WTC11 (cell line): ENCODE data around the gene NCF4. TPM values are rescaled to one million over a fixed set of nuclear protein-coding genes. Genes with fewer than 3 reads are reported as not detected.

Source experiments
- ATAC-seq: fragments of 200-7000 bp; cut with Tn5 transposase; 2 replicates; pipeline ENCODE4 v1.10.0; 2021; ENCODE audit warnings: mild to moderate bottlenecking, moderate library complexity
- CTCF ChIA-PET: fragments of 300-600 bp; sonication (Branson Sonifier 250); formaldehyde crosslinking; loops from one replicate; lab custom pipeline; 2021; ENCODE audit warnings: antibody characterized with exemption; lab: Charles Lee
- POLR2A ChIA-PET: fragments of 350-600 bp; sonication (Branson Sonifier 250); formaldehyde crosslinking; loops from one replicate; lab custom pipeline; 2021; ENCODE audit warnings: antibody characterized with exemption; lab: Charles Lee
- DNase-seq: peaks from one replicate; pipeline ENCODE4 v3.0.0; 2021; ENCODE audit warnings: low spot score
- H3K27ac Mint-ChIP-seq: 2 replicates; pipeline ENCODE4 v1.8.0; 2021; ENCODE audit warnings: mixed read lengths
- H3K27me3 Mint-ChIP-seq: 2 replicates; pipeline ENCODE4 v1.8.0; 2021; ENCODE audit warnings: low read depth, mild to moderate bottlenecking, moderate library complexity, mixed read lengths
- H3K36me3 Mint-ChIP-seq: 2 replicates; pipeline ENCODE4 v1.8.0; 2021; ENCODE audit warnings: mixed read lengths
- H3K4me1 Mint-ChIP-seq: 2 replicates; pipeline ENCODE4 v1.8.0; 2022; ENCODE audit warnings: mixed read lengths
- H3K4me3 Mint-ChIP-seq: 2 replicates; pipeline ENCODE4 v1.8.0; 2021; ENCODE audit warnings: mild to moderate bottlenecking, moderate library complexity, mixed read lengths
- H3K9me3 Mint-ChIP-seq: 2 replicates; pipeline ENCODE4 v1.8.0; 2021; ENCODE audit warnings: mixed read lengths
- CBFB ChIP-seq: sonication (generic); formaldehyde crosslinking; IDR thresholded peaks from 2 replicates; pipeline ENCODE4 v1.8.1; 2022; ENCODE audit warnings: mild to moderate bottlenecking, low read depth, missing genetic modification reagents
- CREM ChIP-seq: sonication (generic); formaldehyde crosslinking; IDR thresholded peaks from 2 replicates; pipeline ENCODE4 v1.8.1; 2022; ENCODE audit warnings: mild to moderate bottlenecking, missing genetic modification reagents, moderate library complexity
- ESRRA ChIP-seq: sonication (generic); formaldehyde crosslinking; IDR thresholded peaks from 2 replicates; pipeline ENCODE4 v1.8.1; 2022; ENCODE audit warnings: mild to moderate bottlenecking, missing genetic modification reagents, borderline replicate concordance
- GRHL2 ChIP-seq: fragments of 250-450 bp; sonication (Bioruptor Pico); IDR thresholded peaks from 2 replicates; pipeline ENCODE4 v1.8.0; 2022; ENCODE audit warnings: mild to moderate bottlenecking, moderate library complexity; ENCODE audit not compliant: insufficient replicate concordance, severe bottlenecking
- IRF2 ChIP-seq: sonication (generic); formaldehyde crosslinking; IDR thresholded peaks from 2 replicates; pipeline ENCODE4 v1.8.0; 2022; ENCODE audit warnings: low read depth, missing genetic modification reagents, borderline replicate concordance
- JUN ChIP-seq: sonication (generic); formaldehyde crosslinking; IDR thresholded peaks from 2 replicates; pipeline ENCODE4 v1.8.0; 2023; ENCODE audit warnings: mild to moderate bottlenecking, missing genetic modification reagents
- MYBL2 ChIP-seq: sonication (generic); formaldehyde crosslinking; IDR thresholded peaks from 2 replicates; pipeline ENCODE4 v1.8.1; 2023; ENCODE audit warnings: mild to moderate bottlenecking, moderate library complexity, missing genetic modification reagents
- NFYB ChIP-seq: sonication (generic); formaldehyde crosslinking; conservative IDR thresholded peaks from 2 replicates; pipeline ENCODE4 v1.8.0; 2022; ENCODE audit warnings: low read depth, missing genetic modification reagents
- NR1H2 ChIP-seq: sonication (generic); formaldehyde crosslinking; IDR thresholded peaks from 2 replicates; pipeline ENCODE4 v1.9.0; 2021; ENCODE audit warnings: mild to moderate bottlenecking, moderate library complexity, missing genetic modification reagents
- RELA ChIP-seq: sonication (generic); formaldehyde crosslinking; IDR thresholded peaks from 2 replicates; pipeline ENCODE4 v1.8.1; 2022; ENCODE audit warnings: missing genetic modification reagents, mild to moderate bottlenecking, borderline replicate concordance
- SMAD3 ChIP-seq: sonication (generic); formaldehyde crosslinking; IDR thresholded peaks from 2 replicates; pipeline ENCODE4 v1.8.0; 2022; ENCODE audit warnings: missing genetic modification reagents, mild to moderate bottlenecking, borderline replicate concordance
- SOX15 ChIP-seq: fragments of 250-450 bp; sonication (Bioruptor Pico); IDR thresholded peaks from 2 replicates; pipeline ENCODE4 v1.9.0; 2021; ENCODE audit warnings: mild to moderate bottlenecking
- TCF7 ChIP-seq: sonication (generic); formaldehyde crosslinking; IDR thresholded peaks from 2 replicates; pipeline ENCODE4 v1.8.0; 2022; ENCODE audit warnings: mild to moderate bottlenecking, low read depth, missing genetic modification reagents, moderate library complexity
- ZBTB21 ChIP-seq: sonication (generic); formaldehyde crosslinking; IDR thresholded peaks from 2 replicates; pipeline ENCODE4 v1.8.1; 2023; ENCODE audit warnings: mild to moderate bottlenecking, missing genetic modification reagents, borderline replicate concordance
- ZNF219 ChIP-seq: sonication (generic); formaldehyde crosslinking; IDR thresholded peaks from 2 replicates; pipeline ENCODE4 v1.8.0; 2023; ENCODE audit warnings: missing genetic modification reagents, mild to moderate bottlenecking, borderline replicate concordance
- total RNA-seq: library from RNA; stranded (reverse); gene quantifications from 3 replicates; pipeline ENCODE4 v1.2.3, GENCODE V29; 2021
- TF ChIP-seq, protein P1 (sequence below): fragments of 250-450 bp; sonication (Bioruptor Pico); IDR thresholded peaks from 2 replicates; pipeline ENCODE4 v1.9.0; 2021; ENCODE audit warnings: mild to moderate bottlenecking
- TF ChIP-seq, protein P2 (sequence below): fragments of 250-450 bp; sonication (Bioruptor Pico); IDR thresholded peaks from 2 replicates; pipeline ENCODE4 v1.9.0; 2021; ENCODE audit warnings: mild to moderate bottlenecking
- TF ChIP-seq, protein P3 (sequence below): fragments of 250-450 bp; sonication (Bioruptor Pico); IDR thresholded peaks from 2 replicates; pipeline ENCODE4 v1.8.0; 2021; ENCODE audit warnings: mild to moderate bottlenecking
- TF ChIP-seq, protein P4 (sequence below): sonication (generic); formaldehyde crosslinking; IDR thresholded peaks from 2 replicates; pipeline ENCODE4 v1.8.1; 2022; ENCODE audit warnings: low read depth, mild to moderate bottlenecking, moderate library complexity, missing genetic modification reagents, borderline replicate concordance
- TF ChIP-seq, protein P5 (sequence below): sonication (generic); formaldehyde crosslinking; IDR thresholded peaks from 2 replicates; pipeline ENCODE4 v1.8.1; 2023; ENCODE audit warnings: mild to moderate bottlenecking, moderate library complexity, missing genetic modification reagents

Gene NCF4
- total RNA-seq, 1 experiment from 2014 or later = not detected

DNA sequence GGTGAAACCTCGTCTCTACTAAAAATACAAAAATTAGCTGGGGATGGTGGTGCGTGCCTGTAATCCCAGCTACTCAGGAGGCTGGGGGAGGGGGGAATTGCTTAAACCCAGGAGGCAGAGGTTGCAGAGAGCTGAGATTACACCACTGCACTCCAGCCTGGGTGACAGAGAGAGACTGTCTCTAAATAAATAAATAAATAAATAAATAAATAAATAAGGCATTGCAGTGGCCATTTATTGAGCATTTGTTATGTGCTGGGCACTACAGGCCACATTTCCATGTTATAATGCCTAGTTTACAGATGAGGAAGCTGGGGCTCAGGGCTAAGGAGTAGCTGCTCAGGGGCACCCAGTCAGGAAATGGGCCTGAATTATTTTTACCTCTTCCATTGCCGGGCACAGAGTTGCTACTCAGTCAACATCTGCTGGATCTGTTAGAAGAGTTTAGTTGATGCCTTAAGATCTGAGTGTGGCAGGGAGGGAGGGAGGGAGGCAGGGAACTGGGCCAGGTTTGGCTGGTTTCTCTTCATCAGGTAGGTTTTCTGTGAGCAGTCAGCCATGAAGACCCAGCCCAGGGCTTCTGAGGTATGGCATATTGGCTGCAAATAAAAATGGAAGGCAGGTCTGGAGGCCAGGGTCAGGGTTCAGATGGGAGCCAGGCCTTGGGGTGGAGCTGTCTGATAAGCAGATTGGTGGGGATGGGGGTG is 49.6 kb upstream of the NCF4 start:
- no peaks in the 10 kb centered on the region for H3K9me3 Mint-ChIP-seq
- TF ChIP-seq NR1H2 (CRISPR knock-in tag) (no peak), NFYB (CRISPR knock-in tag) (no peak), CBFB (CRISPR knock-in tag) (no peak), MYBL2 (CRISPR knock-in tag) (no peak), ZNF219 (no peak), GRHL2 (CRISPR knock-in tag) (no peak), ZBTB21 (CRISPR knock-in tag) (no peak), SMAD3 (CRISPR knock-in tag) (no peak), CREM (CRISPR knock-in tag) (no peak), TCF7 (no peak), ESRRA (no peak), JUN (CRISPR knock-in tag) (no peak), IRF2 (no peak), SOX15 (no peak), RELA (CRISPR knock-in tag) (no peak)
- TF ChIP-seq, protein P1, sequence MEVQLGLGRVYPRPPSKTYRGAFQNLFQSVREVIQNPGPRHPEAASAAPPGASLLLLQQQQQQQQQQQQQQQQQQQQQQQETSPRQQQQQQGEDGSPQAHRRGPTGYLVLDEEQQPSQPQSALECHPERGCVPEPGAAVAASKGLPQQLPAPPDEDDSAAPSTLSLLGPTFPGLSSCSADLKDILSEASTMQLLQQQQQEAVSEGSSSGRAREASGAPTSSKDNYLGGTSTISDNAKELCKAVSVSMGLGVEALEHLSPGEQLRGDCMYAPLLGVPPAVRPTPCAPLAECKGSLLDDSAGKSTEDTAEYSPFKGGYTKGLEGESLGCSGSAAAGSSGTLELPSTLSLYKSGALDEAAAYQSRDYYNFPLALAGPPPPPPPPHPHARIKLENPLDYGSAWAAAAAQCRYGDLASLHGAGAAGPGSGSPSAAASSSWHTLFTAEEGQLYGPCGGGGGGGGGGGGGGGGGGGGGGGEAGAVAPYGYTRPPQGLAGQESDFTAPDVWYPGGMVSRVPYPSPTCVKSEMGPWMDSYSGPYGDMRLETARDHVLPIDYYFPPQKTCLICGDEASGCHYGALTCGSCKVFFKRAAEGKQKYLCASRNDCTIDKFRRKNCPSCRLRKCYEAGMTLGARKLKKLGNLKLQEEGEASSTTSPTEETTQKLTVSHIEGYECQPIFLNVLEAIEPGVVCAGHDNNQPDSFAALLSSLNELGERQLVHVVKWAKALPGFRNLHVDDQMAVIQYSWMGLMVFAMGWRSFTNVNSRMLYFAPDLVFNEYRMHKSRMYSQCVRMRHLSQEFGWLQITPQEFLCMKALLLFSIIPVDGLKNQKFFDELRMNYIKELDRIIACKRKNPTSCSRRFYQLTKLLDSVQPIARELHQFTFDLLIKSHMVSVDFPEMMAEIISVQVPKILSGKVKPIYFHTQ = no peak
- TF ChIP-seq, protein P2, sequence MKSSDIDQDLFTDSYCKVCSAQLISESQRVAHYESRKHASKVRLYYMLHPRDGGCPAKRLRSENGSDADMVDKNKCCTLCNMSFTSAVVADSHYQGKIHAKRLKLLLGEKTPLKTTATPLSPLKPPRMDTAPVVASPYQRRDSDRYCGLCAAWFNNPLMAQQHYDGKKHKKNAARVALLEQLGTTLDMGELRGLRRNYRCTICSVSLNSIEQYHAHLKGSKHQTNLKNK (CRISPR knock-in tag) = no peak
- TF ChIP-seq, protein P3, sequence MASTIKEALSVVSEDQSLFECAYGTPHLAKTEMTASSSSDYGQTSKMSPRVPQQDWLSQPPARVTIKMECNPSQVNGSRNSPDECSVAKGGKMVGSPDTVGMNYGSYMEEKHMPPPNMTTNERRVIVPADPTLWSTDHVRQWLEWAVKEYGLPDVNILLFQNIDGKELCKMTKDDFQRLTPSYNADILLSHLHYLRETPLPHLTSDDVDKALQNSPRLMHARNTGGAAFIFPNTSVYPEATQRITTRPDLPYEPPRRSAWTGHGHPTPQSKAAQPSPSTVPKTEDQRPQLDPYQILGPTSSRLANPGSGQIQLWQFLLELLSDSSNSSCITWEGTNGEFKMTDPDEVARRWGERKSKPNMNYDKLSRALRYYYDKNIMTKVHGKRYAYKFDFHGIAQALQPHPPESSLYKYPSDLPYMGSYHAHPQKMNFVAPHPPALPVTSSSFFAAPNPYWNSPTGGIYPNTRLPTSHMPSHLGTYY (CRISPR knock-in tag) = no peak
- TF ChIP-seq, protein P4, sequence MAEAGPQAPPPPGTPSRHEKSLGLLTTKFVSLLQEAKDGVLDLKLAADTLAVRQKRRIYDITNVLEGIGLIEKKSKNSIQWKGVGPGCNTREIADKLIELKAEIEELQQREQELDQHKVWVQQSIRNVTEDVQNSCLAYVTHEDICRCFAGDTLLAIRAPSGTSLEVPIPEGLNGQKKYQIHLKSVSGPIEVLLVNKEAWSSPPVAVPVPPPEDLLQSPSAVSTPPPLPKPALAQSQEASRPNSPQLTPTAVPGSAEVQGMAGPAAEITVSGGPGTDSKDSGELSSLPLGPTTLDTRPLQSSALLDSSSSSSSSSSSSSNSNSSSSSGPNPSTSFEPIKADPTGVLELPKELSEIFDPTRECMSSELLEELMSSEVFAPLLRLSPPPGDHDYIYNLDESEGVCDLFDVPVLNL (CRISPR knock-in tag) = no peak
- TF ChIP-seq, protein P5, sequence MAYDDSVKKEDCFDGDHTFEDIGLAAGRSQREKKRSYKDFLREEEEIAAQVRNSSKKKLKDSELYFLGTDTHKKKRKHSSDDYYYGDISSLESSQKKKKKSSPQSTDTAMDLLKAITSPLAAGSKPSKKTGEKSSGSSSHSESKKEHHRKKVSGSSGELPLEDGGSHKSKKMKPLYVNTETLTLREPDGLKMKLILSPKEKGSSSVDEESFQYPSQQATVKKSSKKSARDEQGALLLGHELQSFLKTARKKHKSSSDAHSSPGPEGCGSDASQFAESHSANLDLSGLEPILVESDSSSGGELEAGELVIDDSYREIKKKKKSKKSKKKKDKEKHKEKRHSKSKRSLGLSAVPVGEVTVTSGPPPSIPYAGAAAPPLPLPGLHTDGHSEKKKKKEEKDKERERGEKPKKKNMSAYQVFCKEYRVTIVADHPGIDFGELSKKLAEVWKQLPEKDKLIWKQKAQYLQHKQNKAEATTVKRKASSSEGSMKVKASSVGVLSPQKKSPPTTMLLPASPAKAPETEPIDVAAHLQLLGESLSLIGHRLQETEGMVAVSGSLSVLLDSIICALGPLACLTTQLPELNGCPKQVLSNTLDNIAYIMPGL (CRISPR knock-in tag) = no peak
- H3K4me3 Mint-ChIP-seq = no peak overlapping the region
- DNase-seq (no peak), ATAC-seq (no peak)
- ChIA-PET POLR2A (no interaction called here), CTCF (interaction anchor here (1.4 kb wide), 1 partner anchor 45 kb away, joined by 4 read pairs; no protein-coding TSS in a partner anchor)
- H3K36me3 Mint-ChIP-seq = no peaks in the 10 kb centered on the region
- peaks cover 30% of the 10 kb centered on the region for H3K4me1 Mint-ChIP-seq
- no peak overlapping the region for H3K27ac Mint-ChIP-seq
- peaks cover 29% of the 10 kb centered on the region for H3K27me3 Mint-ChIP-seq
